Measurements from ENCODE around the gene FAS.

- TF ChIP-seq, protein P1, sequence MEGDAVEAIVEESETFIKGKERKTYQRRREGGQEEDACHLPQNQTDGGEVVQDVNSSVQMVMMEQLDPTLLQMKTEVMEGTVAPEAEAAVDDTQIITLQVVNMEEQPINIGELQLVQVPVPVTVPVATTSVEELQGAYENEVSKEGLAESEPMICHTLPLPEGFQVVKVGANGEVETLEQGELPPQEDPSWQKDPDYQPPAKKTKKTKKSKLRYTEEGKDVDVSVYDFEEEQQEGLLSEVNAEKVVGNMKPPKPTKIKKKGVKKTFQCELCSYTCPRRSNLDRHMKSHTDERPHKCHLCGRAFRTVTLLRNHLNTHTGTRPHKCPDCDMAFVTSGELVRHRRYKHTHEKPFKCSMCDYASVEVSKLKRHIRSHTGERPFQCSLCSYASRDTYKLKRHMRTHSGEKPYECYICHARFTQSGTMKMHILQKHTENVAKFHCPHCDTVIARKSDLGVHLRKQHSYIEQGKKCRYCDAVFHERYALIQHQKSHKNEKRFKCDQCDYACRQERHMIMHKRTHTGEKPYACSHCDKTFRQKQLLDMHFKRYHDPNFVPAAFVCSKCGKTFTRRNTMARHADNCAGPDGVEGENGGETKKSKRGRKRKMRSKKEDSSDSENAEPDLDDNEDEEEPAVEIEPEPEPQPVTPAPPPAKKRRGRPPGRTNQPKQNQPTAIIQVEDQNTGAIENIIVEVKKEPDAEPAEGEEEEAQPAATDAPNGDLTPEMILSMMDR (optimal IDR thresholded peaks at IDR 0.05 in 1 of 3, IDR thresholded peaks at IDR 0.05 in 1 of 3, conservative IDR thresholded peaks at IDR 0.05 in 1 of 3; ENCODE audit: extremely low read depth in 1 of 3, insufficient read depth in 2 of 3, low read length in 3 of 3), result no peak
- TF ChIP-seq EZH2 (IDR thresholded peaks at IDR 0.05; ENCODE audit: low read length), result no peak
Observed at GRCh38 chr10:88983939-88984338, 6.7 kb upstream of the FAS start.
